GM21515 (cell line): Measurements from ENCODE around the gene C14orf119.
A peak's percentile ranks its signal among the peaks of the same experiment; 100 is the strongest.

Experiments
- ATAC-seq: cut with Tn5 transposase; IDR thresholded peaks from one replicate; pipeline ENCODE4 v1.9.1; 2021; ENCODE audit not compliant: unreplicated experiment

The C14orf119 gene

GRCh38 chr14:23060536-23061260, 34.6 kb upstream of the C14orf119 start:
- no peak for ATAC-seq

GRCh38 chr14:23062002-23062401, 33.3 kb upstream of the C14orf119 start:
- no peak for ATAC-seq

- ATAC-seq = no peak
Observed at GRCh38 chr14:23063601-23064000, 31.7 kb upstream of the C14orf119 start.

GRCh38 chr14:23066368-23066767, 28.9 kb upstream of the C14orf119 start:
- no peak for ATAC-seq

GRCh38 chr14:23066855-23067744, 28.2 kb upstream of the C14orf119 start:
- ATAC-seq = no peak

GRCh38 chr14:23067847-23068788, 27.2 kb upstream of the C14orf119 start:
- ATAC-seq = no peak

- ATAC-seq = no peak
Observed at GRCh38 chr14:23068789-23069412, 26.4 kb upstream of the C14orf119 start.

- ATAC-seq = no peak
Observed at GRCh38 chr14:23069413-23069806, 25.9 kb upstream of the C14orf119 start.

GRCh38 chr14:23070262-23071129, 24.8 kb upstream of the C14orf119 start:
- no peak for ATAC-seq

- ATAC-seq = peak; percentile 87
Observed at GRCh38 chr14:23071244-23071920, 23.9 kb upstream of the C14orf119 start.

GRCh38 chr14:23071921-23072539, 23.3 kb upstream of the C14orf119 start:
- no peak for ATAC-seq

GRCh38 chr14:23074906-23075305, 20.4 kb upstream of the C14orf119 start:
- ATAC-seq = no peak

GRCh38 chr14:23076785-23077408, 18.4 kb upstream of the C14orf119 start:
- ATAC-seq = no peak

- no peak for ATAC-seq
Observed at GRCh38 chr14:23077962-23078361, 17.3 kb upstream of the C14orf119 start.

GRCh38 chr14:23078692-23079116, 16.6 kb upstream of the C14orf119 start:
- no peak for ATAC-seq

GRCh38 chr14:23079716-23080115, 15.6 kb upstream of the C14orf119 start:
- ATAC-seq = no peak

GRCh38 chr14:23080474-23080873, 14.8 kb upstream of the C14orf119 start:
- ATAC-seq = no peak

GRCh38 chr14:23085458-23085857, 9.8 kb upstream of the C14orf119 start:
- ATAC-seq = no peak
